H1 (cell line): ENCODE measurements around the gene MANBA. TPM values are rescaled to one million over a fixed set of nuclear protein-coding genes. Genes with fewer than 3 reads are reported as not detected.

ENCODE experiments used
- EP300 ChIP-seq, 2 experiments: IDR thresholded peaks; 1 replicate in 1 of 2; 2 replicates in 1 of 2; pipeline ENCODE4 v1.6.1; 2011 to 2012; ENCODE audit warnings: low read depth in 2 of 2, low read length in 2 of 2, mild to moderate bottlenecking in 2 of 2, borderline replicate concordance in 1 of 2, inconsistent platforms in 1 of 2, moderate library complexity in 1 of 2
- FOSL1 ChIP-seq: IDR thresholded peaks from 2 replicates; pipeline ENCODE4 v1.6.1; 2011; ENCODE audit warnings: mild to moderate bottlenecking, low read depth, low read length, moderate library complexity; ENCODE audit not compliant: insufficient read depth
- PHF8 ChIP-seq: fragments of 200-600 bp; sonication (generic); conservative IDR thresholded peaks from 2 replicates; pipeline ENCODE4 v1.7.1; 2012; ENCODE audit warnings: low read depth, mild to moderate bottlenecking, inconsistent platforms, low read length, moderate library complexity
- SAP30 ChIP-seq: fragments of 300-600 bp; sonication (generic); IDR thresholded peaks from 2 replicates; pipeline ENCODE4 v1.7.1; 2012; ENCODE audit warnings: low read length, moderate library complexity, mild to moderate bottlenecking, inconsistent platforms; ENCODE audit not compliant: insufficient read depth, insufficient replicate concordance
- polyA plus RNA-seq, 7 experiments: library from polyadenylated mRNA; depleted of rRNA in 3 of 7; stranded (reverse) in 5 of 7; unstranded in 2 of 7; fragments of >200 nt in 5 of 7; fragments of 200-250 nt in 2 of 7; gene quantifications; 1 replicate in 5 of 7; 2 replicates in 1 of 7; 4 replicates in 1 of 7; pipeline versions ENCODE4 v1.2.1 to v1.2.3, GENCODE V29; 2011 to 2013; ENCODE audit warnings: missing spikeins in 2 of 7, mixed read lengths in 2 of 7
- total RNA-seq: library from RNA; stranded (reverse); fragmentation: NEBNext Ultra II Directional; extraction: Animal tissue kit (Norgen Biotek cat#: 25700); gene quantifications from 2 replicates; pipeline ENCODE4 v1.2.1, GENCODE V29; 2021

The MANBA gene
- total and polyA plus RNA-seq, 2 of the 8 experiments (the other 6 are each of a cell fraction or from before 2014, with no cell fraction given): 22.9 to 27.8 TPM

DNA sequence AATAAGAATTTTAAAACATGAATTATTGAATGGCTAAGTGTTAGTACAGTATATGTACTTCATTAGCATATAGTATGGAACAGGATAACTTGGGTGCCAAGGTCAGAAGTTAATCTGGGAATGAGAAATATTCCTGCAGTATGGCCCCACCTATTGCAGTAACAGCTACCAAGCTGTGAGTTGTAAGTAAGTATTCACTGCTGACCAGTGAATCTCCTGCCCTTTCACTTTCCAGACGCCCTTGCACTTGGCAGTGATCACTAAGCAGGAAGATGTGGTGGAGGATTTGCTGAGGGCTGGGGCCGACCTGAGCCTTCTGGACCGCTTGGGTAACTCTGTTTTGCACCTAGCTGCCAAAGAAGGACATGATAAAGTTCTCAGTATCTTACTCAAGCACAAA is 154.5 kb downstream of the MANBA start (continued):
- TF ChIP-seq EP300 (IDR thresholded peaks at IDR 0.05; ENCODE audit: borderline replicate concordance in 1 of 2, low read depth in 2 of 2, low read length in 2 of 2) (no peak), PHF8 (no peak), SAP30 (no peak), FOSL1 (no peak)
- TF ChIP-seq, all 59 proteins: peak for 0
